Fibroblast of skin of right biceps (primary cell): ENCODE measurements around the gene PWWP3B.
A peak's percentile ranks its signal among the peaks of the same experiment; 100 is the strongest.
"Not testable (repeated sequence)": the region's sequence is repeated elsewhere in the genome, so short reads cannot be mapped to it uniquely, and the experiment has no call there.

Experiments used
- DNase-seq: peaks from one replicate; pipeline ENCODE4 v3.0.0-alpha.2; 2013

PWWP3B gene

DNA sequence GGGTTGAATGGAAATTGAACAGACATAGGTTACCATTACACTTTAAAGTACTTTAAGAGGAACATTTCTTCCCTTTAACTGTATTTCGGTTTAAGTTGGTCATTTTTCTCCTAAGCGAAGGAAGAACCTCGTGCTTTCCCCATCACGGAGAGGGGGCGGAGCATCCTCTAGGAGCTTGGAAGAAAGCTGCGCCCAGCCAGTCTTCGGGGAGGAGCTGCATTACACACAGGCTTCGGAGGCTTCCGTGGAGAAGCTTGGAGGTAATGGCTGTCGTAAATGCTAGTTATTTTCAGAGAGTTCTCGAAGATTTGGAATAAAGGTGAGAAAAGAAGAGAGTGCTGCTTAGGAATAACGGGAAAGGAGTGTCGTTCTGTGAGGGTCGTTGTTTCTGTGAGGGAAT lies at the start of gene PWWP3B:
TSS of gene PWWP3B (plus strand) at position 199 of the 400 bp plus-strand sequence. CDS start 37,128 bp downstream, outside the sequence.
- DNase-seq: peak; percentile 3

DNA sequence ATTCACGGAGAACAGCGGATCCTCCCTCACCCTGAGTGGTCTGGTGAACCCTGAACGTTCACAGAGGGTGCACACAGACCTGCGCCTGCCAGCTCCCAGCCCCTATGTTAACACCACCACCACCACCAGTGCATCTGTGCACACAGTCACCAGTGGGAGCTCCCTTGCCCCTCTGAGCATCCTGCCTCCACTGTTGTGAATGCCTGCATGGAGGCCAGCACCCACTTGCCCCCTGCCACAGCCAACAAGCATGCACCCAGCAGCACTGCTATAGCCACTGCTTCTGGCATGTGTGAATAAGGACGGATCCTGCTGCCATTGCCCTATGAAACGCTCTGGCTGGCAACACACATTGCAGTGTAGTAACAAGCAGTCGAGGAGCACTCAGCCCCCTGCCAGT lies 29.1 kb upstream of the PWWP3B start:
- no peak for DNase-seq

DNA sequence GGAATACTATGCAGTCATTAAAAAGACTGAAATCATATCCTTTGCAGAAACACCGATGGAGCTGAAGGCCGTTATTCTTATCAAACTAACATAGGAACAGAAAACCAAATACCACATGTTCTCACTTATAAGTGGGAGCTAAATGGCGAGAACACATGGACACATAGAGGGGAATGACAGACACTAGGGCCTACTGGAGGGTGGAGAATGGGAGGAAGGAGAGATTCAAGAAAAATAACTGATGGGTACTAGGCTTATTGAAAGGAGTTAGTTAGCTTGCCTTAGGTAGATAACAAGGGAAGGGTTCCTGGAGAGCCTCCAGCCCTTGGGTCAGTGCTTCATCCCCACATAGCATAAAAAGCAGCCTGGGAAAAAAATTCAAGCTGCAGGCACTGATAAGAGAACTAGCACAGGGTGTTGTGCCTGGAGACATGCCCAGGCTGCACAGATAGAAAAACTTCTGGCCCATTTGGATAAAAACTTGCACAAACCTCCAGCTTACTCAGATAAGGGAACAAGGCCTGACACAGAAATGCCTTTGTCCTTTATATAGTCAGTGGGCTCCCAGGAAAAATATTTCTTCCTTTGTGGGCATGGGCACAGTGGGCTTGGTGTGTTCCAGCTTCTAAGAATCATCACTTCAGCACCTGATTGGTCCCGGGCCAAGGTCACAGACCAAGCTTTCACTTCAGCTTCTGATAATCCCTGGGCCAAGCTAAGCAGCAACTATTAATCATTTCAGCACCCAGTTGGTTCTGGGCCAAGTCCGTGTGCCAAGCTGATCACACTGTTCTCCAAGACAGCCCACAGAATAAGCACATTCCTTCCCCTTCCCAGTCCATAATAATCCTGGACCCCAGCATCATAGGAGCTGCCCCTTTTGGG lies 23.1 kb upstream of the PWWP3B start:
- no peak for DNase-seq

DNA sequence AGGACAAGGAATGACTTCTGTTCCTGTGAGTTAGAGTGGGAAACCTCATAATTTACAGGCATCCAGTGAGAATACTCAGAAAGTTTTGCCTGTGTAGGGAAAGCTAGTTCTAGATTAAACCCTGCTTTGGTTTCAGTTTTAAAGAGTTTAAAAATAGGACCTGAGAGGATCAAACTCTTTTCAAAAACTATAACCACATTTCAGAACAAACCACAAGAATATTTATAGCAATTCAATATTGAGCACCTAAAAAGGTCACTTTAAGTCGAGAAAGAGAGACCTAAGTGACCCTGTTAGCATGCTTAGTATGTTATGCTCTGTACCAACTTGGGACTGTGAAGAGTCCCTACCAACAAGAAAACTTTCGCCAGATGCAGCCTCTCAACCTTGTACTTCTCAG lies 17.4 kb upstream of the PWWP3B start:
- DNase-seq: no peak

DNA sequence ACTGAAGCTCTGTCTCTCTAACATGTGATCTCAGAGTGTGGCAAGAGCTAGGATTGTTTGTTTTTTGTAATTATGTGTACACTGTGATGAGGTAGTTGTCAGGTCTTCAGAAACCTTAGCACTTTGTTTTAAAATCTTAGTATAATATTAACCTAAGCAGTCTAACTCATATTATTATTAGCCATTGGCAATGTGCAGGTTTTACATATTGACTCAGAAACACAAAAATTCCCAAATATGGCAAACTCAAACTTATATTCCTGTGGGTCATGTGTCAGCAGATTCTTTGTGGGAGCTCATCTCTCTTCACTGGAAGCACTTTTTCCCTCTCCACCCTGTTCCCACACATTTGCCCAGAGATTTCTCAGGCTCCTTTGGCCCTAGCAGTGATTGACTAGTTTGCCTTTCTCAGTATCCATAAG lies 8.2 kb upstream of the PWWP3B start:
- no peak for DNase-seq

DNA sequence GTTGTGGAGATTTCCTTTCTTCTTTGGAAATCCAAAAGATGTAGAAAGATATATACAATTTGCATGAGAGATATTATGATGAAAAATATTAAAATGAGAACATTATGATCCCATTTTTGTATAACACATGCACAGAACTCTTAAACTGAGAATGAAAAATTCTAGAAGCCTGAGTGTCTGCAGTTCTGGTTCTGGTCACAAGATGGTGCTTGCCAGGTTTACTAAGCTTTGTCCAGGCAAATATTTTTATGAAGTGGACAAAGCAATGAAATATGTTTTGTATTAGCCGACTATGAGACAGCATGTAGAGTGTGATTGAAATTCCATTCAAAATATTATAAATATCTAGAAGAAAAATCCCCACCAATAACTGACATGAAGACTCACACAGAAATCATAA lies 2.2 kb downstream of the PWWP3B start:
- DNase-seq: no peak

DNA sequence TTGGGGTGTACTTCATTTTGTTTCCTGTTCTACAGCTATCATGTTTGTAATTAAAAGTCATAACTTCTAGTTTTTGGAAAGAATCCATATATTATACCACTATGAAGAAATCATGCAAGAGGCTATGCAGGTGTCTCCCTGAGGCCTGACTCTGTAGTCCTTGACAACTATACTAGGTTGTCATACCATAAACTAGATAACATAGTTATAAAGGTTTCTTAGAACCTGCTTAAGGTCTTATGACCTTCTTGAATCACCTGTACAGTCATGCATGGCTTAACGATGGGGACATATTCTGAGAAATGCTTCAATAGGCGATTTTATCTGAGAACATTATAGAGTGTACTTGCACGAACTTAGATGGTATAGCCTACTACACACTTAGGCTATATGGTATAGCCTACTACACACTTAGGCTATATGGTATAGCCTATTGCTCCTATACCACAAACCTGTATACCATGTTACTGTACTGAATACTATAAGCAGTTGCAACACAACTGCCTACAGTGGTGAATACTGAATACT lies 3.3 kb downstream of the PWWP3B start:
- DNase-seq: no peak

DNA sequence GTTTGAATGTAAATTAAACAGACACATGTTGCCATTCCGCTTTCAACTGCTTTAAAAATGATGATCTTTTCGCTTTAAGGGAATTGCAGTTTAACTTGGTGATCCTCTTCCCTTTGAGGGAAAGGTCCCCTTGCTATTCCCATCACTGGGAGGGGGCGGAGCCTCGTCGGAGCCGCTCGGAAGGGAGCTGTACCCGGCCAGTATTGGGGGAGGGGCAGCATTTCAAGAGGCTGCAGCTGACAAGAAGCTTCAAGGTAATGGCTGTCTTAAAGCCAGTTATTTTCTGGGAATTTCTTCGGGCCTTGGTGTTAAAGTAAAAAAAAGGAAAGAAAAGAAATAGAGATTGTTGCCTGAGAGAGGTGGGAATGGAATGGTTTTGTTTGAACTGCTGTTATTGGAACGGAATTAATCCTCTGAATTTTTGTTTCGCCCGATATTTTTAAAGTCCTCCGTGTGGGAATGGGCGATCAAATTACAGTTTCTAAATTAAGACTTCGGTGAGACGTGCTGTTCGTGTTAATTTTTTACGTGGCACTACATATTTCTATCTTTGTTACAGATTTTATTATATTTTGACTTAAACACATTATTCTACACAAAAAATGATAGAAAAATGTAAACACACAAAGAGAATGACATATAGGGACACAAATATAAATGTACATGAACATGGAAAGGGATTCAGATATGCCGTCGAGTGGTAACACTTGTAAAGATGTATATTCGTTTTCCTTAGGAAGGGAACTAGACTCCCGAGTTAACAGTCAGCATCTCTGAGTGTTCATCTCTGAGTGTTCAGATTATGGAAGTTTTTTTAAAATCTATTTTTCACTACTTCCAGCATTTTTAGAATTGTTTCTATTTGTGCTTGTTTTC lies 9.2 kb downstream of the PWWP3B start:
- DNase-seq: peak; percentile 36

DNA sequence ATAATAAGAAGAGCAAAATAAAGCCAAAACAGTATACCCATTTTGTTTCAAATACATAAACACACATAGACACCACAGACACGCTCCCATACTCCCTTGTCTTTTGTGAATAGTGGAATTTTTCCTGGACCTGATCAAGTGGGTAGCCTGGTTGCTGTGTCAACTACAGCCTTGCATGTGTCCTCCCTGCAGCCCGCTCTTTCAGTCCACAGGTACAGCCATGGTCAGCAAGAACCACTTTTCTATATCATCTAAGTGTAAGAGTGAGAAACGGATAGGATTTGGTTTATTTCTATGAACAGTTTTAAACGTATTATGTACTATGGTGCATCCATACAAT lies 9.8 kb downstream of the PWWP3B start:
- no peak for DNase-seq

DNA sequence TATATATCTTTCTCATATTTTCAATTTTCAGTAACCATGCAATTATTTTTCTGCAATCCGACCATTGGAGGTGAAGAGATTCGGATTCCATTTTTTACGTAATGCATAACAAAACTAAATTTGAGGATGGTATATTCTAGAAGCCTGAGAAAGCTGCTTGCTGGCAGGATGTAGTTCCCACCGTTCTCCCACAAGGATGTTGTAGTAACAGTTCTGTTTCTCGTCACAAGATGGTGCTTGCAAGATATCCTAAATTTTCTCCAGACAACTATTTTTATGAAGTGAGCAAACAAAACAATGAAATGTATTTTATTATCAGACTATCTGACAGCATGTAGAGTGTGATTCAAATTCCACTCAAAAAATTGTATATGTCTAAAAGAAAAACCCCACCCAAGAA lies 10.7 kb downstream of the PWWP3B start:
- no peak for DNase-seq

DNA sequence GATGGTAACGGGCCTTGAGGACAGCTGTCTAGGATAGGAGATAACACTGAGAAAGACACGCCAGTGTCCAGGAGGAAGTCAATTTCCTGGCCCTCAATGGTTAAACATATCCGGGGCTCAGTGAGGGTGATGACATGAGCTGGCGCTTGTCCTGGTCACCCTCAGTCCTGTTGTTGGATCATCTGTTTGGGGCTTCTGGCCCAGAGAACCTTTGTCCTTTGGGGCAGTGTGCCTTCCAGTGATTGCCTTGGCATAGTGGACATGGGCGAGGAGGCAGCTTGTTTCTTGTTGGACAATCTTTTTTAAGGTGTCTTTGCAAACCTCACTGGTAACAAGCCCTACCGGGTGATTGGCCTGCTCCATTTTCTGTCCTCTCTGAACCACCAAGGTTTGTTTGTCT lies 15.6 kb downstream of the PWWP3B start:
- not testable (repeated sequence) for DNase-seq

DNA sequence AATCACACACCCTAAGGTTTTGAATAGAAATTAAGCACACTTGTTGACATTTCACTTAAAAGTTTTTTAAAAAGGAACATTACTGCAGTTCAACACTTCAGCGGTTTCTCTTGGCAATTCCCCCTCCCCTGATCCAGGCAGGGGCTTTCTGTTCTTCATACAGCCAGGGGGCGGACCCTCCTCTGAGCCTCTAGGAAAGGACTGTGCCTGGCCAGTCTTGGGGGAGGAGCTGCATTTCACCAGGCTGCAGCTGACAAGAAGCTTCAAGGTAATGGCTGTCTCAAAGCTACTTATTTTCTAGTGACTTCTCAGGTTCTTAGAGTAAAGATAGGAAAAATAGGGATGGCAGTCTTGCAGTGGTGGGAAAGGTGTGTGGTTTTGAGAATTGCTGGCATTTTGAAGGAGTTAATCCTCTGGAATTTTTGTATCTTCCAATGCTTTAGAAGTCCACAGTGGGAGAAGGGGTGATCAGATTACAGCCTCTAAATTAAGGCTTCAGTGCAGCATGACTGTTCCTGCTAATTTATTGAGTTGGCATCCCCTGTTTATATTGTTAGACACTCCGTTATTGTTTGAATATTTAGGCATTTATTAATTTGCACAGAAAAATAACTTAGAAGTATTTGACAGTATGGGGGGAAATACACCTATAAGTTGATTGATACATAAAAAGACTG lies 33.5 kb downstream of the PWWP3B start:
- no peak for DNase-seq

DNA sequence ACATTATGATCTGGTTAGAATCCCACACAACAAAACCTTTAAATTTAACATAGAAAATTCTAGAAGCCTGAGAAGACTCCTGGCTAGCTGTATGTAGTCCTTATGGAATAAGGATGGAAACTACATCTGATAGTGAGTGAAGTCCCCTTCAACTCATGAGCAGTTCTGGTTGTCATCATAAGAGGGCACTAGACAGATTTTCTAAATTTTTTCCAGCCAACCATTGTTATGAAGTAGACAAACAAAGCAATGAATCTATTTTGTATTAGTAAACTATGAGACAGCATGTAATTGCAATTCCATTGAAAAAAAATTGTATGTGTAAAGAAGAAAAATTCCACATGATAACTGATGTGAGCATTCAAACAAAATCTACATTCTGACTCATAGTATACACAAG lies 35.2 kb downstream of the PWWP3B start:
- no peak for DNase-seq

DNA sequence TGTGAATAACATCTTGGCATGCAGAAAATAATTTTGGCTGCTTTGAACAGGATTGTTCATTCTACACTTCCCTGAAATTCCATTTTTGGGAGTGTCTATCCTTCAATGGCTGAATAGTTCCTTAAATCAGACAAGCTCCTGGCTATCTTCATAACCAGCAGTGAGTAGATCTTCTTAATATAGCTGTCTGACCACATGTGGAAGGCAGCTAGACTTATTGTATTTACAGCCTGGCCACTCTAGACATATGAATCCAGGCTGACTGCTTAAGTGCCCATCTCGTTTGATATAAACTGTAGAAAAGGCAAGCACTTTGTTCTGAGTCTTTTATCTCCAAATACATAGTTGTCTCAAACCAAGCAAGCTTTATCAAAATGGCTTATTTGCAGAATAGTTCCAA lies 40.0 kb downstream of the PWWP3B start:
- no peak for DNase-seq
